ENCODE data around the gene ATP1A2. TPM values are rescaled to one million over a fixed set of nuclear protein-coding genes. Genes with fewer than 3 reads are reported as not detected.
"Not testable (repeated sequence)": the region's sequence is repeated elsewhere in the genome, so short reads cannot be mapped to it uniquely, and the experiment has no call there.

The ATP1A2 gene
- total RNA-seq, 1 donor from 2014 or later: 401 TPM

GRCh38 chr1:160109686-160110085, 5.9 kb upstream of the ATP1A2 start:
- Histone ChIP-seq H3K4me3 (no peak overlapping the region), H3K4me1 (peaks cover 18% of the 10 kb centered on the region), H3K27ac (replicated peaks) (peak overlapping the region; percentile 5), H3K36me3 (no peaks in the 10 kb centered on the region), H3K27me3 (ENCODE audit: low read depth) (peaks cover 5% of the 10 kb centered on the region), H3K9me3 (replicated peaks) (no peaks in the 10 kb centered on the region)
- no peak for TF ChIP-seq CTCF (IDR thresholded peaks at IDR 0.05; ENCODE audit: borderline replicate concordance)
- DNase-seq: no peak
- intact Hi-C loops (cut with micrococcal nuclease): no loop called here

- DNase-seq; H3K27me3 ChIP-seq (ENCODE audit: low read depth); intact Hi-C loops (cut with micrococcal nuclease); H3K9me3 ChIP-seq (replicated peaks); H3K36me3 ChIP-seq; H3K4me3 ChIP-seq: not testable (repeated sequence)
- Histone ChIP-seq H3K4me1 (peaks cover 30% of the 10 kb centered on the region), H3K27ac (replicated peaks) (peak overlapping the region; percentile 90)
Measured at GRCh38 chr1:160111462-160111861, 4.1 kb upstream of the ATP1A2 start.

GRCh38 chr1:160112357-160112756, 3.2 kb upstream of the ATP1A2 start:
- H3K9me3 ChIP-seq (replicated peaks): no peaks in the 10 kb centered on the region
- H3K27me3 ChIP-seq (ENCODE audit: low read depth): peaks cover 5% of the 10 kb centered on the region
- no peak for TF ChIP-seq CTCF (IDR thresholded peaks at IDR 0.05; ENCODE audit: borderline replicate concordance)
- peak; percentile 45 for DNase-seq
- peak overlapping the region; percentile 90 for H3K27ac ChIP-seq (replicated peaks)
- intact Hi-C loops (cut with micrococcal nuclease): no loop called here
- H3K4me3 ChIP-seq: no peak overlapping the region
- H3K36me3 ChIP-seq: no peaks in the 10 kb centered on the region
- H3K4me1 ChIP-seq: peaks cover 39% of the 10 kb centered on the region

DNA sequence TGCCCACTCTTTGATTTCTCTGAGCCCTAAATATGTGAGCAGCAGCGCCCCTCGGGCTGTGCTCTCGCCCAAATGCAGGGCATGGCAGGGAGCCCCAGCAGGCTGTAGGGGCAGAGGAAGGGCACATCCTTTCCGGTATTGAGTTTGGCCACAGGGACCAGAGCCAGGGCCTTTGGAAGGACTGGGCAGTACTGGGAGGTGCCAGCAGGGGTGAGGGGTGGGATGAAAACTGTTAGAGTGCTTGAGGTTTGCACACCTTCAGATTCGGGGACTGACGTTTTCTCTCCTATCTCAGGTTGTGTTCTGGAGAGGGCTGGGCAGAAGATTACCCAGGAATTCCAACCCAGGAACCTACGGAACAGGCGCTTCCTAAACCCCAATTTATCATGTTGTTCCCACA, 2.2 kb upstream of the ATP1A2 start:
- H3K36me3 ChIP-seq: no peaks in the 10 kb centered on the region
- intact Hi-C loops (cut with micrococcal nuclease): no loop called here
- no peak for TF ChIP-seq CTCF (IDR thresholded peaks at IDR 0.05; ENCODE audit: borderline replicate concordance)
- no peaks in the 10 kb centered on the region for H3K9me3 ChIP-seq (replicated peaks)
- peaks cover 5% of the 10 kb centered on the region for H3K27me3 ChIP-seq (ENCODE audit: low read depth)
- H3K4me1 ChIP-seq: peaks cover 48% of the 10 kb centered on the region
- peak overlapping the region; percentile 90 for H3K27ac ChIP-seq (replicated peaks)
- DNase-seq: no peak
- no peak overlapping the region for H3K4me3 ChIP-seq

DNA sequence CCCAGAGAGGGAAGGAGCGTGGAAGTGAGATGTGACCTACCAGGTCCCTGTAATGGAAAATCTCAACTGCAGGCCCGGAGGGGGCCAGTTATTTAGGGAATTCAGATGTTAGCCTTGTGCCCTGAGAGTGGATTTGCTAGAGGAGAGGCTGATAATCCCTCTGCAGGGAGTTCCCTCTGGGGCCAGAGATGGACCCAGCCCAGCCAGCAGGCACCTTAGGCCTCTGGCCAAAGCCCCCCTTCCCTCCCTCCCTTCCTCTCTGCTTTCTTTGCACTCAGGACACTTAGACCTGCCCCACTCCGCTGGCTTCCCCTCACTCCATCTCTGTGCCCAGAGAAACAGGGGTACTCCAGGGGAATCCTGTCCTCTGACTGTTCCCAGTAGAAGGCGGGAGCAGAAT, 1.5 kb upstream of the ATP1A2 start:
- Histone ChIP-seq H3K36me3 (no peaks in the 10 kb centered on the region), H3K9me3 (replicated peaks) (no peaks in the 10 kb centered on the region), H3K27ac (replicated peaks) (peak overlapping the region; percentile 90), H3K4me1 (peaks cover 54% of the 10 kb centered on the region), H3K27me3 (ENCODE audit: low read depth) (peaks cover 5% of the 10 kb centered on the region), H3K4me3 (no peak overlapping the region)
- no peak for DNase-seq
- no peak for TF ChIP-seq CTCF (IDR thresholded peaks at IDR 0.05; ENCODE audit: borderline replicate concordance)
- intact Hi-C loops (cut with micrococcal nuclease): no loop called here

DNA sequence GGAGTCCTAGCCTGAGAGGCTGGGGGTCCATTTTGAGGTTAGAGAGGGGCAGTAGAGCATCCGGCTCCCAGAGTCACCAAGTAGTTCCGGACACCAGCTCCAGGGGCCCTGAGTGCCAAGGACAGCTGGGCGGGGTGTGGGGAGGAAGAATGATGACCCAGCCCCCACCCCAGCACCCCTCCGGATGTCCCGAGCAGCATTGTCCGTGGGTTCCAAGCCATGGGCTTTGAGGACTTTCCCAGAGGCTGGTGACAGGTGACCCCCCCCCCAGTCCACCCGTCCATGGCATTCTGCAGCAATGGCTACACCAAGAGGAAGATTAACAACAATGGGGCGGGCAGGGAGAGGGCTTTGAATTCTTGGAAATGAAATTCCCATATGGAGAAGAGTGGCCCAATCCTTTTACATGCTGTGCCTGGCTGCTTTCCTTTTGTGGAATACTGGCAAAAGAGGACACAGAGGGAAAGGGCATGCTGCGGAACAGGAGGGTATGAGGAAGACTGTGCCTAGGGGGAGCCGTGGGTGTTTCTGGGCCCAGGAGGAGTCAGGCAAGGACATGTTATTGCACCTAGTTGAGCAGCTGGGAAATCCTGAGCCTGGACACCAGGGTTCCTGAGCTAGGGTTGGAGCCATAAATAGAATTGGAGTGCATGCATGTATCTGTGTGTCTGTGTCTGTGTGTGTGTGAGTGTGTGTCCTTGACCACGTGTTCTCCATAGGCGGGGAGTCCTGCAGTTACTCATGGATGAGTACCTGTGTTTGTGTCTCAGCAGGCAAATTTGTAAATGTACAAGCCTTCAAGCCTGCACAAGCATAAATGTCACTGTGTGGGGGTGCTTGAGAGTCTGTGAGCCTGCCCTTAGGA, 956 bp downstream of the ATP1A2 start:
- no peak for DNase-seq
- no peaks in the 10 kb centered on the region for H3K27me3 ChIP-seq (ENCODE audit: low read depth)
- intact Hi-C loops (cut with micrococcal nuclease): no loop called here
- H3K9me3 ChIP-seq (replicated peaks): no peaks in the 10 kb centered on the region
- peak overlapping the region; percentile 90 for H3K27ac ChIP-seq (replicated peaks)
- peaks cover 7% of the 10 kb centered on the region for H3K36me3 ChIP-seq
- no peak for TF ChIP-seq CTCF (IDR thresholded peaks at IDR 0.05; ENCODE audit: borderline replicate concordance)
- peak overlapping the region; percentile 74 for H3K4me3 ChIP-seq
- peaks cover 79% of the 10 kb centered on the region for H3K4me1 ChIP-seq

Measured in left ventricle myocardium inferior (tissue), 1 donor.